Thoracic aorta (tissue), 2 donors: ENCODE data around the gene GSTCD. TPM values are rescaled to one million over a fixed set of nuclear protein-coding genes. Genes with fewer than 3 reads are reported as not detected.

Experiments used
- ATAC-seq: fragments of 150-250 bp; one replicate; pipeline ENCODE4 v1.8.0; 2017; ENCODE audit warnings: low read depth; ENCODE audit not compliant: insufficient number of reproducible peaks, low FRiP score
- DNase-seq: peaks from one replicate; pipeline ENCODE4 v3.0.0-alpha.2; 2020; ENCODE audit warnings: low spot score
- H3K27ac ChIP-seq, 2 donors: fragments of 200-600 bp; sonication (generic); 1 replicate in 1 of 2; 2 replicates in 1 of 2; pipeline ENCODE4 v1.5.1; 2016; ENCODE audit warnings: mild to moderate bottlenecking in 2 of 2, moderate library complexity in 2 of 2
- H3K27me3 ChIP-seq: fragments of 200-600 bp; sonication (generic); replicated peaks from 2 replicates; pipeline ENCODE4 v1.6.0; 2016; ENCODE audit warnings: mild to moderate bottlenecking; ENCODE audit not compliant: insufficient read depth
- H3K36me3 ChIP-seq: fragments of 200-600 bp; sonication (generic); one replicate; pipeline ENCODE4 v1.5.1; 2016
- H3K4me1 ChIP-seq, 2 donors: fragments of 200-600 bp; sonication (generic); 1 replicate in 1 of 2; 2 replicates in 1 of 2; pipeline versions ENCODE4 v1.5.1 to v1.6.0; 2016; ENCODE audit warnings: low read depth in 2 of 2, mild to moderate bottlenecking in 1 of 2; ENCODE audit not compliant: control insufficient read depth in 1 of 2
- H3K4me3 ChIP-seq: fragments of 200-600 bp; sonication (generic); 2 replicates; pipeline ENCODE4 v1.5.1; 2016; ENCODE audit warnings: mild to moderate bottlenecking
- H3K9me3 ChIP-seq: fragments of 200-600 bp; sonication (generic); 2 replicates; pipeline ENCODE4 v1.5.1; 2016
- CTCF ChIP-seq: fragments of 200-600 bp; sonication (generic); IDR thresholded peaks from one replicate; pipeline ENCODE4 v1.5.1; 2019; ENCODE audit warnings: antibody characterized with exemption
- total RNA-seq, 2 donors: library from RNA; depleted of rRNA; stranded (reverse); fragments of >200 nt; gene quantifications; one replicate each; pipeline versions ENCODE4 v1.1.0 to v1.2.3, GENCODE V29; 2016

The GSTCD gene
- total RNA-seq, 2 donors from 2014 or later: 6.6 to 6.9 TPM

- no peak overlapping the region for H3K27ac ChIP-seq
These were observed 113.5 kb downstream of the GSTCD start for GRCh38 chr4:105822061-105822460.

GRCh38 chr4:105828074-105828473, 119.5 kb downstream of the GSTCD start:
- no peak for DNase-seq
- ATAC-seq: no peak

More at GRCh38 chr4:105822061-105822460, 113.5 kb downstream of the GSTCD start:
- no peak for TF ChIP-seq CTCF
- ATAC-seq (no peak), DNase-seq (no peak)
- Histone ChIP-seq H3K36me3 (peaks cover under 1% of the 10 kb centered on the region), H3K9me3 (no peaks in the 10 kb centered on the region), H3K4me3 (no peak overlapping the region), H3K27me3 (no peaks in the 10 kb centered on the region), H3K4me1 (peaks cover 0 to 7% of the 10 kb centered on the region in 2 donors)

GRCh38 chr4:105831189-105831588, 122.6 kb downstream of the GSTCD start:
- ATAC-seq: no peak
- Histone ChIP-seq H3K27me3 (no peaks in the 10 kb centered on the region), H3K36me3 (peaks cover 3% of the 10 kb centered on the region)

More at GRCh38 chr4:105828074-105828473, 119.5 kb downstream of the GSTCD start:
- H3K36me3 ChIP-seq: peaks cover 3% of the 10 kb centered on the region
- H3K4me1 ChIP-seq: peaks cover 0 to 5% of the 10 kb centered on the region in 2 donors
- no peaks in the 10 kb centered on the region for H3K9me3 ChIP-seq
- H3K27me3 ChIP-seq: no peaks in the 10 kb centered on the region
- H3K4me3 ChIP-seq: no peak overlapping the region
- TF ChIP-seq CTCF: no peak
- H3K27ac ChIP-seq: no peak overlapping the region

GRCh38 chr4:105835177-105835576, 126.6 kb downstream of the GSTCD start:
- ATAC-seq (no peak), DNase-seq (no peak)
- H3K36me3 ChIP-seq: no peaks in the 10 kb centered on the region
- no peaks in the 10 kb centered on the region for H3K27me3 ChIP-seq
- H3K4me3 ChIP-seq: no peak overlapping the region
- no peak for TF ChIP-seq CTCF
- peaks cover 0 to 5% of the 10 kb centered on the region in 2 donors for H3K4me1 ChIP-seq
- H3K27ac ChIP-seq: no peak overlapping the region
- H3K9me3 ChIP-seq: no peaks in the 10 kb centered on the region

More at GRCh38 chr4:105831189-105831588, 122.6 kb downstream of the GSTCD start:
- no peak for TF ChIP-seq CTCF
- no peak overlapping the region for H3K4me3 ChIP-seq
- no peak for DNase-seq
- H3K4me1 ChIP-seq: peaks cover 0 to 5% of the 10 kb centered on the region in 2 donors
- H3K27ac ChIP-seq: no peak overlapping the region
- H3K9me3 ChIP-seq: no peaks in the 10 kb centered on the region

GRCh38 chr4:105836537-105836936, 128.0 kb downstream of the GSTCD start:
- DNase-seq (no peak), ATAC-seq (no peak)
- no peak for TF ChIP-seq CTCF
- Histone ChIP-seq H3K36me3 (no peaks in the 10 kb centered on the region), H3K27me3 (no peaks in the 10 kb centered on the region), H3K4me3 (no peak overlapping the region), H3K9me3 (no peaks in the 10 kb centered on the region), H3K4me1 (peaks cover 0 to 10% of the 10 kb centered on the region in 2 donors), H3K27ac (no peak overlapping the region)
